Measurements from ENCODE around the gene TAOK2.

TAOK2 gene

GRCh38 chr16:29963021-29963743, 10.5 kb upstream of the TAOK2 start:
- no peak for DNase-seq

GRCh38 chr16:29968205-29968604, 5.5 kb upstream of the TAOK2 start:
- no peak for DNase-seq

- no peak for DNase-seq
Observed at GRCh38 chr16:29971304-29971703, 2.4 kb upstream of the TAOK2 start.

DNA sequence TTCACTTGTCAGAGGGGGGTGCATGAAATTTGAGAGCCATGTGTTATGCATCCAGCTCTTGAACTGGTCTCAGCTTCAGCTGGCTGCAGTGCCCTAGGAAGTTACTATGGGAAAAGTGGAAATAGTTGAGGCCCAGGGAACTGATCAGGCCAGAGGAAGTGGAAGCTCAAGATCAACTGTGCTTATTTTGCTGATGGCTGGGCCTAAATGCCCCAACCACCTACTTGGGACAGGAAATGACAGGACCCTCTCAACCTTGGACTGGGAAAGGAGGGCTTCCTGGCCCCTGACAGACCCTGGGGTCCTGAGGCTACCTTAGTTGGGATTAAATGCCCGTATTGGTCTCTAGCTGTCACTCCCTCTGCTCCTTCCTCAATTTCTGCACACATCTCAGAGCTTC, 1.2 kb upstream of the TAOK2 start:
- DNase-seq = no peak

GRCh38 chr16:29972992-29973383, 680 bp upstream of the TAOK2 start:
- no peak for DNase-seq

GRCh38 chr16:29974291-29975133, 844 bp downstream of the TAOK2 start:
- peak; percentile 31 for DNase-seq

- no peak for DNase-seq
Observed at GRCh38 chr16:29975134-29975538, 1.5 kb downstream of the TAOK2 start.

GRCh38 chr16:29975811-29976511, 2.3 kb downstream of the TAOK2 start:
- no peak for DNase-seq

- DNase-seq = no peak
Observed at GRCh38 chr16:29977063-29977825, 3.6 kb downstream of the TAOK2 start.

GRCh38 chr16:29978081-29978480, 4.4 kb downstream of the TAOK2 start:
- DNase-seq = no peak

DNA sequence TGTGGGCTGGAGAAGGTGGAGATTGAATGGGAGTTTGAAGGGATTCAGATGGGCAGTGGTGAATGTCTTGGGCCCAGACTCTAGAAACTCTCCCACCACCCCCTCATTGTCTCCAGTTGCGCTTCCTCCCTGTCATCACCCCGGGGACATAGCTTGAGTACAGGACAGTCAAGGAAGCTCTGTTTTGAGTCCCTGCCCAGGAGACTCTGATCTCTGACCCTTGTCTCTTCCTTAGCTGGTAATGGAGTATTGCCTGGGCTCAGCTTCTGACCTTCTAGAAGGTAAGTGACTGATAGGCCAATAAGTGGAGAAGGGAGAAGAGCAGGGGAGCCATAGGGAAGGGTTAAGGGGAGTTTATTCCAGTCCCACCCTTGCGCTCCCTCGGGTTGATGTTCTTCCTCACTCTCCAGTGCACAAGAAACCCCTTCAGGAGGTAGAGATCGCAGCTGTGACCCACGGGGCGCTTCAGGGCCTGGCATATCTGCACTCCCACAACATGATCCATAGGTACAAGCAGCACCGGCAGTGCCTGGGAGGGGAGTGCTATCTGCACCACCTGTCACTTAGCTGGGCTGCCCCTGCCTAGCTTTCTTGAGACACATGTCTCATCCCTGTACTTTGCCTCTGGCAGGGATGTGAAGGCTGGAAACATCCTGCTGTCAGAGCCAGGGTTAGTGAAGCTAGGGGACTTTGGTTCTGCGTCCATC, 5.0 kb downstream of the TAOK2 start:
- DNase-seq = no peak

GRCh38 chr16:29982560-29983419, 9.1 kb downstream of the TAOK2 start:
- no peak for DNase-seq

- no peak for DNase-seq
Observed at GRCh38 chr16:29983420-29984136, 9.9 kb downstream of the TAOK2 start.

GRCh38 chr16:29984137-29984763, 10.6 kb downstream of the TAOK2 start:
- DNase-seq = no peak

DNA sequence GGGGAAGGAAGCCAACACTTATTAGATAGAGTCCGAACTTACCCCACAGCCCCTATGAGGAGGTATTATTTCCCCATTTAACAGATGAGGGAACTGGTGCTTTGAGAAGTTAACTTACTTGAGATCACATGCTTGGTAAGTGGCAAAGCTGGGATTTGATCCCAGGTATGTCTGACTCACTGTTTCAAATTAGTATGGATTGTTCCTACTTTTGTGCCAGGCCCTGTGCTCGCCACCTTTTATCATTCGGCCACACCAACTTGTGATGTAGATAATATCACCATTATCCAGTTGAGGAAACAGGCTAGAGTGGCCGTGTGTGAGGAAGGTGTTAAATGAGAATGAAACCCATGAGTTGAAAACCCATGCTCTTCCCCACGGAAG, 11.1 kb downstream of the TAOK2 start:
- no peak for DNase-seq

GRCh38 chr16:29985271-29985811, 11.7 kb downstream of the TAOK2 start:
- no peak for DNase-seq

GRCh38 chr16:29986231-29986630, 12.6 kb downstream of the TAOK2 start:
- no peak for DNase-seq

DNA sequence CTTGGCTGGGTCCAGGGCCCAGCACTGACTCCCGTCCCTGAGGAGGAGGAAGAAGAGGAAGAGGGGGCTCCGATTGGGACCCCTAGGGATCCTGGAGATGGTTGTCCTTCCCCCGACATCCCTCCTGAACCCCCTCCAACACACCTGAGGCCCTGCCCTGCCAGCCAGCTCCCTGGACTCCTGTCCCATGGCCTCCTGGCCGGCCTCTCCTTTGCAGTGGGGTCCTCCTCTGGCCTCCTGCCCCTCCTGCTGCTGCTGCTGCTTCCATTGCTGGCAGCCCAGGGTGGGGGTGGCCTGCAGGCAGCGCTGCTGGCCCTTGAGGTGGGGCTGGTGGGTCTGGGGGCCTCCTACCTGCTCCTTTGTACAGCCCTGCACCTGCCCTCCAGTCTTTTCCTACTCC, 13.3 kb downstream of the TAOK2 start:
- no peak for DNase-seq

DNA sequence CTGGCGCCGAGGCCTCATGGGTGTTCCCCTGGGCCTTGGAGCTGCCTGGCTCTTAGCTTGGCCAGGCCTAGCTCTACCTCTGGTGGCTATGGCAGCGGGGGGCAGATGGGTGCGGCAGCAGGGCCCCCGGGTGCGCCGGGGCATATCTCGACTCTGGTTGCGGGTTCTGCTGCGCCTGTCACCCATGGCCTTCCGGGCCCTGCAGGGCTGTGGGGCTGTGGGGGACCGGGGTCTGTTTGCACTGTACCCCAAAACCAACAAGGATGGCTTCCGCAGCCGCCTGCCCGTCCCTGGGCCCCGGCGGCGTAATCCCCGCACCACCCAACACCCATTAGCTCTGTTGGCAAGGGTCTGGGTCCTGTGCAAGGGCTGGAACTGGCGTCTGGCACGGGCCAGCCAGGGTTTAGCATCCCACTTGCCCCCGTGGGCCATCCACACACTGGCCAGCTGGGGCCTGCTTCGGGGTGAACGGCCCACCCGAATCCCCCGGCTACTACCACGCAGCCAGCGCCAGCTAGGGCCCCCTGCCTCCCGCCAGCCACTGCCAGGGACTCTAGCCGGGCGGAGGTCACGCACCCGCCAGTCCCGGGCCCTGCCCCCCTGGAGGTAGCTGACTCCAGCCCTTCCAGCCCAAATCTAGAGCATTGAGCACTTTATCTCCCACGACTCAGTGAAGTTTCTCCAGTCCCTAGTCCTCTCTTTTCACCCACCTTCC, 13.9 kb downstream of the TAOK2 start:
- no peak for DNase-seq
